ENCODE data around the gene NUP214.

Gene NUP214

DNA sequence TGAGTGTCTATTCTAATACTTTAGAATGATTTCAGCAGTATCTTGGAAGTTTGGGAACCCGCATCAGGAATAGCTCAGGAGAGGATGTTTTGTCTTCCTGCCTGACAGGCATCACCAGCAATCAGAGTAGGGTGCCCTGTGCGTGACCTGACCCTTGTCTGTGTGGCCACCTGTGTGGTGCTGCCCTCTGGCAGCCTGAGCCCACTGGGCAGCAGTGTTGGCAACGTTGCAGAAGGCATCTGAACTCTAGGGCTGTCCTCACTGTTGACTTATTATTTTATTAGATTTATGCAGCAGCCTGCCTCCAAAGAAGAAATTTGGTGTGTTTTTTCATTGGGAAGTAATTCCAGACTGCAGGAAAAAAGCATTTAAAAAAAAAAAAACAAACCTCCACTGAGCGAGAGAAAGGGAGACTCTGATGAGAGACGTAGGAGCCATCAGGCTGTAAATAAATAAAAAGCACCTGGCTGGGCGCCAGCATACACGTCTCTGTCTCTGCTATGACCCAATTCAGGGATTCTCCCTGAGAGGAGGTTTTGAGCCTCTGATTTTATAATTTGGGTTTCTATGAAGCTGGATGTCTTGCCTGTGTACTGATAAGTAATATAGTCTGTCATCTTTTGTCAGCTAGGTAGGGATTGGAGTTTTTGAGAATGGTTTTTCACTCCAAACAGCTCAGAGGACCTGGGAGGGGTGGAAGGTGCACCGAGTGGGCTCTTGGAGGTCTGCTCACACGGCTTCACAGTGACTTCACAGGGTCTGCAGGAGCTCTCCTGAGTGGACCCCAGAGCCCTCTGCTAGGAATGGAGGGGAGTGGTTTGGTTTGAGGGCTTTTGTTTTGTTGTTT, 101.9 kb downstream of the NUP214 start:
- H3K4me3 ChIP-seq (ENCODE audit: insufficient read depth, low read depth, low read length), result no peak overlapping the region
- H3K27ac ChIP-seq (ENCODE audit: insufficient read depth, low read depth, low read length, poor library complexity, severe bottlenecking), result no peak overlapping the region
- H3K27me3 ChIP-seq (ENCODE audit: control insufficient read depth, insufficient read depth, low read length, poor library complexity, severe bottlenecking), result no peaks in the 10 kb centered on the region
- H3K36me3 ChIP-seq (ENCODE audit: control insufficient read depth, insufficient read depth, low read length), result peaks cover 14% of the 10 kb centered on the region
- peaks cover 17% of the 10 kb centered on the region for H3K4me1 ChIP-seq (ENCODE audit: control insufficient read depth, insufficient read depth, low read length)
- no peaks in the 10 kb centered on the region for H3K9me3 ChIP-seq (ENCODE audit: control insufficient read depth, low read length)
- WGBS, 2 experiments, result 79 to 83% methylated on average over 9 of the region's 9 CpGs

DNA sequence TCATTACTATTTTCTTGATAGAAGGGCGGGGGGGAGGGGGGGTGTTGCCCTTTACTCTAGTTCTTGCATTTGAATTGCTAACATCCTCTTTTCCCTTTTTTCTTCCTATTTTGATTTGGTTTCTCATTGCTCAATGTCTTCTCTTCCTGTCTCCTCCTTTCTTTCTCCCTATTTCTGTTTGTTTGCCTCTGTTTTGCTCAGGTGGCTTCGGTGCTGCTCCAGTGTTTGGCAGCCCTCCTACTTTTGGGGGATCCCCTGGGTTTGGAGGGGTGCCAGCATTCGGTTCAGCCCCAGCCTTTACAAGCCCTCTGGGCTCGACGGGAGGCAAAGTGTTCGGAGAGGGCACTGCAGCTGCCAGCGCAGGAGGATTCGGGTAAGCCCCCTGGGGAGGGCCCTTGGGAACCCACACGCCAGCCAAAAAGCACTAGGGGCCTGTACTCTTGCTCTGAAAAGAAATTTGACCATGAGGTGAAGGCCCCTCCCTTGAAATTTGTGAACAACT, 102.6 kb downstream of the NUP214 start:
- no peak overlapping the region for H3K27ac ChIP-seq (ENCODE audit: insufficient read depth, low read depth, low read length, poor library complexity, severe bottlenecking)
- no peak overlapping the region for H3K4me3 ChIP-seq (ENCODE audit: insufficient read depth, low read depth, low read length)
- peaks cover 17% of the 10 kb centered on the region for H3K4me1 ChIP-seq (ENCODE audit: control insufficient read depth, insufficient read depth, low read length)
- no peaks in the 10 kb centered on the region for H3K9me3 ChIP-seq (ENCODE audit: control insufficient read depth, low read length)
- 83 to 84% methylated on average over 8 of the region's 9 CpGs for WGBS, 2 experiments
- H3K27me3 ChIP-seq (ENCODE audit: control insufficient read depth, insufficient read depth, low read length, poor library complexity, severe bottlenecking), result no peaks in the 10 kb centered on the region
- H3K36me3 ChIP-seq (ENCODE audit: control insufficient read depth, insufficient read depth, low read length), result peaks cover 16% of the 10 kb centered on the region

DNA sequence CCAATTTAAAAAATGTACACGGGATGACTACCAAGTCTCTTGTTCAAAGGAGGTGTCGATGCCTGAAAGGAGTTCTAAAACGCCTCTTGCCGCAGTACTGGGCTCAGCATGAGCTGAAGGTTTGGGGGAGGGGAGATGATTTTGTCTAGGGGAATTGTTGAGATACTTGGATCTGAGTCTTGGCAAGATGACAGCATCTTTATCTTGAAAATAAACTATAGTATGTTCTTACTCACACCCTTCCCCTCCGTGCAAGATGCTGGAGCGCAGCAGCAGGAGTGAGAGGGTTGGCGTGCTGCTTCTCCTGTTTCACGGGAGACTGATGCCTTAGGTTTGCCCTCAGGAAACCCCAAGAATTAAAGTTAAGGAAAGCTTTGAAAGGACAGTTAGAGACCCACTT, 103.6 kb downstream of the NUP214 start:
- Histone ChIP-seq H3K9me3 (ENCODE audit: control insufficient read depth, low read length) (no peaks in the 10 kb centered on the region), H3K27ac (ENCODE audit: insufficient read depth, low read depth, low read length, poor library complexity, severe bottlenecking) (no peak overlapping the region), H3K4me1 (ENCODE audit: control insufficient read depth, insufficient read depth, low read length) (peaks cover 17% of the 10 kb centered on the region), H3K36me3 (ENCODE audit: control insufficient read depth, insufficient read depth, low read length) (peaks cover 25% of the 10 kb centered on the region), H3K27me3 (ENCODE audit: control insufficient read depth, insufficient read depth, low read length, poor library complexity, severe bottlenecking) (no peaks in the 10 kb centered on the region), H3K4me3 (ENCODE audit: insufficient read depth, low read depth, low read length) (no peak overlapping the region)
- 88 to 90% methylated on average over 8 of the region's 8 CpGs for WGBS, 2 experiments

DNA sequence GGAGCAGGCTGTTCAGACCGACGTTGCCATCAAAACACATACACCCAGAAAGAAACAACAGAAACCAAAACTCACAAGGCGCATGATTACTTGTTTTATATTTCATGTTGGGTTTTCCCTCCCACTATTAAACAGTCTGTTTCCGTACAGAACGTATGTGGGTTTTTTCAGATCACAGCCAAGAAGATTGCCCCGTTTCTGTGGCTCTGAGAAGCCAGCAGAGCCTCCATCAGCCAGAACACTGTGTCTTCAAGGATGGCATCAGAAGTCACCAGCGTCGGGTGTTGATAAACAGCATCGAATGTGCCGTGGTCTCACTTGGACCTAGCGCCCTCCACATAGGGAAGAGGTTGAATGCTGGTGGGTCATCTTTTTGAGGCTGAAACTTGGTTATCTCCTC, 108.2 kb downstream of the NUP214 start:
- 95 to 98% methylated on average over 11 of the region's 11 CpGs for WGBS, 2 experiments

DNA sequence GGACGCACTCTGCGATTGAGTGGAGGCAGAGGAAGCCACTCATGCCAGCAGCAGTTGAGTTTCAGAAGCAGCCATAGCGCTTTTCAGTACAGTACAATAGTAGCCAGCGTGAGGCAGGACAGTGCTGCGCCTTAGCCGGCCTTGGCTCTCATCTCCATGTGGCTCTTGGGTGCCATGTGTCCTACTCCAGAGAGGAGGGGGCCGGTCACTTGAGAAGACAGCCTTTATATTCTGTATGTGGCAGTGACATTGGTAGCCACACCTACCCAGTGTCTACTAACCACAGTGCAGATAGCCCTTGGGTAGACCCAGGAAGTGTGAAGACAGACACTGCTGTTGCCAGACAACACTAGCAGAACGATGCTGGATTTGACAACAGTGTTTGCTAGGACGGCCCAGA, 108.6 kb downstream of the NUP214 start:
- 95 to 96% methylated on average over 9 of the region's 9 CpGs for WGBS, 2 experiments
- H3K4me1 ChIP-seq (ENCODE audit: control insufficient read depth, insufficient read depth, low read length), result peaks cover 13% of the 10 kb centered on the region
- H3K9me3 ChIP-seq (ENCODE audit: control insufficient read depth, low read length), result no peaks in the 10 kb centered on the region
- peaks cover 29% of the 10 kb centered on the region for H3K36me3 ChIP-seq (ENCODE audit: control insufficient read depth, insufficient read depth, low read length)
- no peak overlapping the region for H3K27ac ChIP-seq (ENCODE audit: insufficient read depth, low read depth, low read length, poor library complexity, severe bottlenecking)
- H3K27me3 ChIP-seq (ENCODE audit: control insufficient read depth, insufficient read depth, low read length, poor library complexity, severe bottlenecking), result no peaks in the 10 kb centered on the region
- no peak overlapping the region for H3K4me3 ChIP-seq (ENCODE audit: insufficient read depth, low read depth, low read length)

More for the DNA sequence above, 108.2 kb downstream of the NUP214 start:
- Histone ChIP-seq H3K9me3 (ENCODE audit: control insufficient read depth, low read length) (no peaks in the 10 kb centered on the region), H3K36me3 (ENCODE audit: control insufficient read depth, insufficient read depth, low read length) (peaks cover 29% of the 10 kb centered on the region), H3K4me3 (ENCODE audit: insufficient read depth, low read depth, low read length) (no peak overlapping the region), H3K27ac (ENCODE audit: insufficient read depth, low read depth, low read length, poor library complexity, severe bottlenecking) (no peak overlapping the region), H3K27me3 (ENCODE audit: control insufficient read depth, insufficient read depth, low read length, poor library complexity, severe bottlenecking) (no peaks in the 10 kb centered on the region), H3K4me1 (ENCODE audit: control insufficient read depth, insufficient read depth, low read length) (peaks cover 13% of the 10 kb centered on the region)

DNA sequence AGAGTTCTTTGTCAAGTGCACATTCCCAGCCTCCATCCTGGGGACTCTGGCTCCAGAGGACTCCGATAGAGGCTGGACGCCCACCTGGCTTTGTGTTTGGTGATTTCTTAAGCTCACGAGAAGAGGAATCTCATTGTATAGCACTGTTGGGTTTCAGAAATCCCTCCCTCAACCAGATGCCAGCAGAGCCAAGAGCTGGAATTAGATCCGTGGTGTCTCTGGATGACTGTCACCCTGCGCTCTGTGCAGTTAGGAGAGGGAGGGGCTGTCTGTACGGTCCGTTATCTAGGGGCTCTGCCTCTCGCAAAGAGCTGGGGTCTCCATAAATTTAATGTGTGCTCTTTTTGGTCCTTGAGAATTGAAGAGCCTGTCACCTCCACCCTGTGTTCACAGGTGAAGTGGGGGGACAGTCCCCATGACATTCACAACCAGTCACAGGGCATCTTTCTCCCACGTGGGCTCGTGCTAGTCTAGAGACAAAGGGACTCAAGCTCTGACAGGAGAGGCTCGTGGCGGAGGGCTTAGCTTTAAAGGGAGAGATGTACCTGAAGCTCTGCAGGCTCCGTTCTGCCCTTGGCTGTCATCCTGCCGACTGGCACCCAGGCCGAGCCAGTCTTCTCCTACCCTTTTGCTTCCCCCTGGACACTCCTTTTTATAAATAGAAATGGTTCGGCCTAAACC, 109.6 kb downstream of the NUP214 start:
- Histone ChIP-seq H3K27ac (ENCODE audit: insufficient read depth, low read depth, low read length, poor library complexity, severe bottlenecking) (no peak overlapping the region), H3K27me3 (ENCODE audit: control insufficient read depth, insufficient read depth, low read length, poor library complexity, severe bottlenecking) (no peaks in the 10 kb centered on the region), H3K4me1 (ENCODE audit: control insufficient read depth, insufficient read depth, low read length) (peaks cover 21% of the 10 kb centered on the region), H3K4me3 (ENCODE audit: insufficient read depth, low read depth, low read length) (no peak overlapping the region), H3K9me3 (ENCODE audit: control insufficient read depth, low read length) (no peaks in the 10 kb centered on the region), H3K36me3 (ENCODE audit: control insufficient read depth, insufficient read depth, low read length) (peaks cover 29% of the 10 kb centered on the region)
- 93 to 94% methylated on average over 16 of the region's 16 CpGs for WGBS, 2 experiments

DNA sequence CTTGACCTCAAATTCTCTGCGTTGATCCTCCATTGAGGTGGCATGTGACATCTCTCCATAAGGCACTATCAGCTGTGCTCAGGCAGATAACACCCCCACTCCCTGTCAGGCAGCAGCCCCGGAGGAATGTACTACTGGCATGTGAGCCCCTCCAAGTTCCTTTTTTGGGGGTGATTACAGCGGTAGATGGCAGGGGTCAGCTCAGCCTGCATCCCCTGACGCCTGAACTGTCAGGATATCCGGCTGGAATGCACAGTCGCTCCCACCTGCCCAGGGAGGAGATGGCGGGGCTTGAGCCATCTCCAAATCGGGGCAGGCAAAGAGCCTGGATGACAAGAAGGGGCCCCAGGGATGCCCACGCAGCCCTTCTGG, 110.1 kb downstream of the NUP214 start:
- no peaks in the 10 kb centered on the region for H3K9me3 ChIP-seq (ENCODE audit: control insufficient read depth, low read length)
- WGBS, 2 experiments, result 95 to 96% methylated on average over 9 of the region's 9 CpGs
- no peaks in the 10 kb centered on the region for H3K27me3 ChIP-seq (ENCODE audit: control insufficient read depth, insufficient read depth, low read length, poor library complexity, severe bottlenecking)
- peaks cover 21% of the 10 kb centered on the region for H3K4me1 ChIP-seq (ENCODE audit: control insufficient read depth, insufficient read depth, low read length)
- peaks cover 24% of the 10 kb centered on the region for H3K36me3 ChIP-seq (ENCODE audit: control insufficient read depth, insufficient read depth, low read length)
- H3K27ac ChIP-seq (ENCODE audit: insufficient read depth, low read depth, low read length, poor library complexity, severe bottlenecking), result no peak overlapping the region
- H3K4me3 ChIP-seq (ENCODE audit: insufficient read depth, low read depth, low read length), result no peak overlapping the region

DNA sequence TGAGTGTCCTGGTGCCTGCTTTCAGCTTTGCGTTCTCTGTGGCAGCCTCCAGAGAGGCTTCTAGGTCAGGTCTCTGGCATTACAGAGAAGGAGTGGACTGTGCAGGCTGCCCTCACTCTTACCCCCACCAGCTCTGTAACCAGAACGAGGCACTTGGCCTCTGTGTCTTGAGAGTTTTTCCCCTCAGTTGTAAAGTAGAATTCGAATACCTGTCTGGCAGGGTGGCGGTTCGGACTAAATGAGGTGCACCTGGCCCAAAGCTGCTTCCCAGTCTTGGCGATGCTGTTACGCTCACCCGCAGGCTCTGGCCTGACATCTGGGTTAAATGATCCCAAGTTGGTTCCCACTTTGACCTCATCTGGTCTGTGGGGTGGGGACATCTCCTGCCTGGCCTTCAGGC, 110.8 kb downstream of the NUP214 start:
- 96% methylated on average over 8 of the region's 8 CpGs for WGBS, 2 experiments
- Histone ChIP-seq H3K4me3 (ENCODE audit: insufficient read depth, low read depth, low read length) (no peak overlapping the region), H3K36me3 (ENCODE audit: control insufficient read depth, insufficient read depth, low read length) (peaks cover 22% of the 10 kb centered on the region), H3K27ac (ENCODE audit: insufficient read depth, low read depth, low read length, poor library complexity, severe bottlenecking) (no peak overlapping the region), H3K9me3 (ENCODE audit: control insufficient read depth, low read length) (no peaks in the 10 kb centered on the region), H3K27me3 (ENCODE audit: control insufficient read depth, insufficient read depth, low read length, poor library complexity, severe bottlenecking) (no peaks in the 10 kb centered on the region), H3K4me1 (ENCODE audit: control insufficient read depth, insufficient read depth, low read length) (peaks cover 21% of the 10 kb centered on the region)

DNA sequence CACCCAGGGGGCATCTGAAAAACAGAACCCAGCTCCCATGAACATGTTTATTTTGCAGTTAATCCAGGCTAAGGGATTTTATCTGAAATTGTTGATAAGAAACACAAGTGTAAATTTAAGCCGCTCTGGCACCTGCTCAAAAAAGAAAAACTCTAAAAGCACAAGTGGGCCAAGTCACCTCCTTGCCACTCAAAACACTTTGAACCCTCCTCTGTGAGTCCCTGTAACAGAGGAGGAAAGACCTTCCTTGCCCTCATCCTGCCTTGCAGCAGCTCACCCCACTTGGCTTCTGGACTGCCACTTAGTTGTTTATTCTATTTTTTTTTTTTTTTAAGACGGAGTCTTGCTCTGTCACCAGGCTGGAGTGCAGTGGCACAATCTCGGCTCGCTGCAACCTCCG, 111.4 kb downstream of the NUP214 start:
- no peaks in the 10 kb centered on the region for H3K9me3 ChIP-seq (ENCODE audit: control insufficient read depth, low read length)
- peaks cover 19% of the 10 kb centered on the region for H3K36me3 ChIP-seq (ENCODE audit: control insufficient read depth, insufficient read depth, low read length)
- WGBS, 2 experiments, result 91 to 98% methylated on average over 5 of the region's 5 CpGs
- no peaks in the 10 kb centered on the region for H3K27me3 ChIP-seq (ENCODE audit: control insufficient read depth, insufficient read depth, low read length, poor library complexity, severe bottlenecking)
- H3K4me1 ChIP-seq (ENCODE audit: control insufficient read depth, insufficient read depth, low read length), result peaks cover 21% of the 10 kb centered on the region
- no peak overlapping the region for H3K4me3 ChIP-seq (ENCODE audit: insufficient read depth, low read depth, low read length)
- no peak overlapping the region for H3K27ac ChIP-seq (ENCODE audit: insufficient read depth, low read depth, low read length, poor library complexity, severe bottlenecking)

DNA sequence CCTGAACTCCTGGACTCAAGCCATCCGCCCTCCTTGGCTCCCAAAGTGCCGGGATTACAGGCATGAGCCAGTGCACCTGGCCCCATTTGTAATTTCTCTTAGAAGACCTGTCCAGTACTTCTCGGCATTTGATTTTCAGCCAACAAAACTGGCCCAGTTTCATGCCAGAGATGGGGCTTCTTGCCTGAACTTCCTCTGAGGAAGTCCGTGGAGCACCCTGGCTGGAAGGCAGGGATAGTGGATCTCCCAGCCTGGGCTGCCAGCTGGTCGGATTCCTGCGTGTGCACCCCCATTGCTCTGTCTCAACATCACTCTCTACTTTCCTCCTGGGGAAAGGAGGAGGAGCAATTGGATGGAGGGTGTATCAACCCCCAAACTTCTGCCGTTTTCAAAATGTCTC, 111.9 kb downstream of the NUP214 start:
- H3K36me3 ChIP-seq (ENCODE audit: control insufficient read depth, insufficient read depth, low read length), result peaks cover 15% of the 10 kb centered on the region
- no peak overlapping the region for H3K27ac ChIP-seq (ENCODE audit: insufficient read depth, low read depth, low read length, poor library complexity, severe bottlenecking)
- no peaks in the 10 kb centered on the region for H3K9me3 ChIP-seq (ENCODE audit: control insufficient read depth, low read length)
- peaks cover 21% of the 10 kb centered on the region for H3K4me1 ChIP-seq (ENCODE audit: control insufficient read depth, insufficient read depth, low read length)
- H3K27me3 ChIP-seq (ENCODE audit: control insufficient read depth, insufficient read depth, low read length, poor library complexity, severe bottlenecking), result no peaks in the 10 kb centered on the region
- 92 to 96% methylated on average over 6 to 7 of the region's 7 CpGs for WGBS, 2 experiments
- no peak overlapping the region for H3K4me3 ChIP-seq (ENCODE audit: insufficient read depth, low read depth, low read length)

Data from ectodermal cell (in vitro differentiated cells).